ENCODE measurements around the gene NECAB3. TPM values are rescaled to one million over a fixed set of nuclear protein-coding genes. Genes with fewer than 3 reads are reported as not detected.

NECAB3 gene
- total RNA-seq (2014; rRNA removed) (41.2 and 43.5 TPM in 2 replicates), Bru-seq, nascent RNA (percentile 72 among the genes with signal in this experiment), BruChase-seq, experiment 1, labeled RNA remaining after a 6-hour chase (percentile 61 among the genes with signal in this experiment), BruChase-seq, experiment 2, labeled RNA remaining after a 2-hour chase (percentile 66 among the genes with signal in this experiment)
- long read RNA-seq, partial matches to known transcripts = 10 of 29 reads
- long read RNA-seq, other reads (novel, unspliced or antisense) = 15 of 29 reads

GRCh38 chr20:33674294-33675135, at the start of gene NECAB3:
Gene NECAB3, minus strand, starts transcription at chr20:33674428. Its CDS starts 76 bp downstream, at chr20:33674352.
- no peak within 1 kb of the TSS for H3K27ac ChIP-seq (ENCODE audit: low read length)
- BruUV-seq (replicated peaks) = TSS peak; percentile 83
- H3K27me3 ChIP-seq (ENCODE audit: low read length) = no peaks in the 10 kb centered on the region
- H3K4me2 ChIP-seq (ENCODE audit: low read length) = peak within 1 kb of the TSS; percentile 88
- no peaks in the 10 kb centered on the region for H3K9me2 ChIP-seq (replicated peaks; ENCODE audit: low read length)
- intact Hi-C loops (cut with micrococcal nuclease) = loop anchor here (5.0 kb wide), 1 partner anchor 58 kb away; the partner anchor contains the start of gene ZNF341
- no peaks in the 10 kb centered on the region for H4K20me1 ChIP-seq (ENCODE audit: low read length)
- H3K79me2 ChIP-seq (ENCODE audit: low read length) = peaks cover 25% of the 10 kb centered on the region
- ATAC-seq (peak; percentile 86), DNase-seq (peak; percentile 83)
- no peaks in the 10 kb centered on the region for H3K9me3 ChIP-seq (ENCODE audit: low read length)
- no peak for TF ChIP-seq EZH2phosphoT487 (IDR thresholded peaks at IDR 0.05; ENCODE audit: borderline replicate concordance, low read length)
- TF ChIP-seq EZH2 (IDR thresholded peaks at IDR 0.05; ENCODE audit: low read length, unreplicated experiment) = no peak
- TF ChIP-seq CTCF (conservative IDR thresholded peaks at IDR 0.05; ENCODE audit: low read depth, low read length) = no peak
- H3F3A ChIP-seq (ENCODE audit: low read length, unreplicated experiment) = peaks cover 5% of the 10 kb centered on the region
- ChIA-PET CTCF (interaction anchor here (0.6 kb wide), 1 partner anchor 369 kb away, joined by 4 read pairs; no protein-coding TSS in a partner anchor), POLR2A (ENCODE audit: unreplicated experiment) (no interaction called here)
- H3K4me1 ChIP-seq (ENCODE audit: insufficient read depth, low read length) = peaks cover 21% of the 10 kb centered on the region
- H3K4me3 ChIP-seq (ENCODE audit: low read length) = peak within 1 kb of the TSS; percentile 92
- H3K9ac ChIP-seq (ENCODE audit: low read length) = peak within 1 kb of the TSS; percentile 85
- peaks cover 8% of the 10 kb centered on the region for H3K36me3 ChIP-seq (ENCODE audit: low read depth, low read length)
- peak within 1 kb of the TSS; percentile 84 for H2AFZ ChIP-seq (ENCODE audit: low read length)

GRCh38 chr20:33721391-33722140, 47.3 kb upstream of the NECAB3 start:
- ChIA-PET CTCF (no interaction called here), POLR2A (ENCODE audit: unreplicated experiment) (no interaction called here)
- Histone ChIP-seq H3K27ac (ENCODE audit: low read length) (no peak overlapping the region), H3K79me2 (ENCODE audit: low read length) (no peaks in the 10 kb centered on the region), H3F3A (ENCODE audit: low read length, unreplicated experiment) (no peaks in the 10 kb centered on the region), H2AFZ (ENCODE audit: low read length) (no peak overlapping the region), H3K9ac (ENCODE audit: low read length) (no peak overlapping the region), H3K27me3 (ENCODE audit: low read length) (no peaks in the 10 kb centered on the region), H3K36me3 (ENCODE audit: low read depth, low read length) (no peaks in the 10 kb centered on the region), H3K4me1 (ENCODE audit: insufficient read depth, low read length) (no peaks in the 10 kb centered on the region), H3K9me2 (replicated peaks; ENCODE audit: low read length) (no peaks in the 10 kb centered on the region), H4K20me1 (ENCODE audit: low read length) (no peaks in the 10 kb centered on the region), H3K4me2 (ENCODE audit: low read length) (no peak overlapping the region), H3K4me3 (ENCODE audit: low read length) (no peak overlapping the region), H3K9me3 (ENCODE audit: low read length) (no peaks in the 10 kb centered on the region)
- DNase-seq (no peak), ATAC-seq (no peak)
- intact Hi-C loops (cut with micrococcal nuclease) = no loop called here
- TF ChIP-seq EZH2 (IDR thresholded peaks at IDR 0.05; ENCODE audit: low read length, unreplicated experiment) (no peak), CTCF (conservative IDR thresholded peaks at IDR 0.05; ENCODE audit: low read depth, low read length) (no peak), EZH2phosphoT487 (IDR thresholded peaks at IDR 0.05; ENCODE audit: borderline replicate concordance, low read length) (no peak)
- BruUV-seq (replicated peaks) = no TSS peak
